Neuron (in vitro differentiated cells): Measurements from ENCODE around the gene TET3.

Experiments used
- H2AFZ ChIP-seq: one replicate; pipeline ENCODE4 v1.6.1; 2013; ENCODE audit warnings: low read depth, mild to moderate bottlenecking, inconsistent platforms, low read length, moderate library complexity
- H3K27me3 ChIP-seq: one replicate; pipeline ENCODE4 v1.6.1; 2013; ENCODE audit warnings: low read length; ENCODE audit not compliant: insufficient read depth
- H3K36me3 ChIP-seq: one replicate; pipeline ENCODE4 v1.6.1; 2013; ENCODE audit warnings: low read length; ENCODE audit not compliant: insufficient read depth
- H3K4me1 ChIP-seq: one replicate; pipeline ENCODE4 v1.6.1; 2013; ENCODE audit warnings: low read length; ENCODE audit not compliant: insufficient read depth
- H3K4me3 ChIP-seq: 2 replicates; pipeline ENCODE4 v1.5.1; 2013; ENCODE audit warnings: mild to moderate bottlenecking, low read length, moderate library complexity
- H3K9me3 ChIP-seq: one replicate; pipeline ENCODE4 v1.6.1; 2013; ENCODE audit warnings: low read length

The TET3 gene

DNA sequence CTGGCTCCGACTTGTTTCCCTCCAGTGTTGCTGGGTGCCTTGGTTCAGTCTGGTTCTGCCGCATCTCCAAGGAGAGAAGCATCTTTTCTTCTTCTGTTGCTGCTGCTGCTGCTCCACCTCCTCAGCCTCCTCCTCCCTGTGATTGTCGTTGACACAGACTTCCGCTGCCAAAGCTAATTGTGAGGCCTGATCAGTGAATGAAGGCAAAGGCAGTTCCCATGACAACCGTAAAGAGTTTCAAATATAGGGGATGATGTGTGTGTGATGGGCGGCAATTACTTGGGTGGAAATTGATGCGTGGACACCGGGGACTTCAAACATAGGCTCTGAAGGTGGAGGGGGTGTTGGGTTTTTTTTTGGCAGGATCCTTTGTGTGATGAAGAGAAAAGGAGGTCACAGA is 13.7 kb downstream of the TET3 start:
- Histone ChIP-seq H3K4me3 (no peak overlapping the region), H2AFZ (no peak overlapping the region), H3K4me1 (peaks cover 55% of the 10 kb centered on the region), H3K27me3 (no peaks in the 10 kb centered on the region), H3K9me3 (no peaks in the 10 kb centered on the region), H3K36me3 (no peaks in the 10 kb centered on the region)

DNA sequence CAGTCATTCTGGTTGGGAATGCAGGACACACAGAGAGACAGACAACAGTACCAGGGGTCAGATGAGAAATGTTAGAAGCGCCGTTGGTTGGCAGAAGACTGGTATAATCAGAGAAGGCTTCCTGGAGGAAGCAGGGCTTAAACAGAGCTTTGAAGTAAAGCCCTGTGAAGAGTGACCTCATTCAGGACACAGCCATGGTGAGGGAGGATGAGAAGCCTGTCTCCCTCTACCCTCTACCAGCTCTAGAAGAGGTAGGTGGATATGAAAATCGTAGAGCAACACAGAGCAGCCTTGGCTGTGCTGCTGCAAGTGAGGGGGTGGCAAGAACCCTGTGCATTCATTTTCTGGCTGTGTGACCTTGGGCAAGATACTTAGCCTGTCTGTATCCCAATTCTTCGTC is 14.2 kb downstream of the TET3 start:
- no peaks in the 10 kb centered on the region for H3K36me3 ChIP-seq
- H3K9me3 ChIP-seq = no peaks in the 10 kb centered on the region
- H3K4me3 ChIP-seq = no peak overlapping the region
- peaks cover 60% of the 10 kb centered on the region for H3K4me1 ChIP-seq
- no peak overlapping the region for H2AFZ ChIP-seq
- no peaks in the 10 kb centered on the region for H3K27me3 ChIP-seq

- Histone ChIP-seq H2AFZ (no peak overlapping the region), H3K36me3 (peaks cover 2% of the 10 kb centered on the region), H3K4me3 (no peak overlapping the region), H3K9me3 (no peaks in the 10 kb centered on the region), H3K4me1 (peaks cover 71% of the 10 kb centered on the region), H3K27me3 (no peaks in the 10 kb centered on the region)
Observed at GRCh38 chr2:73999881-74000597, 15.3 kb downstream of the TET3 start.

- no peaks in the 10 kb centered on the region for H3K27me3 ChIP-seq
Observed at GRCh38 chr2:74000666-74001065, 16.0 kb downstream of the TET3 start.

GRCh38 chr2:74001121-74001520 is 16.4 kb downstream of the TET3 start:
- H2AFZ ChIP-seq = no peak overlapping the region
- no peaks in the 10 kb centered on the region for H3K9me3 ChIP-seq
- peaks cover 12% of the 10 kb centered on the region for H3K36me3 ChIP-seq
- H3K27me3 ChIP-seq = no peaks in the 10 kb centered on the region
- peaks cover 74% of the 10 kb centered on the region for H3K4me1 ChIP-seq
- no peak overlapping the region for H3K4me3 ChIP-seq

More at GRCh38 chr2:74000666-74001065, 16.0 kb downstream of the TET3 start:
- H3K9me3 ChIP-seq = no peaks in the 10 kb centered on the region
- no peak overlapping the region for H2AFZ ChIP-seq
- no peak overlapping the region for H3K4me3 ChIP-seq
- H3K4me1 ChIP-seq = peaks cover 74% of the 10 kb centered on the region
- peaks cover 7% of the 10 kb centered on the region for H3K36me3 ChIP-seq

- no peak overlapping the region for H2AFZ ChIP-seq
- no peaks in the 10 kb centered on the region for H3K27me3 ChIP-seq
- peak overlapping the region; percentile 58 for H3K4me3 ChIP-seq
- H3K9me3 ChIP-seq = no peaks in the 10 kb centered on the region
- H3K36me3 ChIP-seq = peaks cover 12% of the 10 kb centered on the region
- H3K4me1 ChIP-seq = peaks cover 79% of the 10 kb centered on the region
Observed at GRCh38 chr2:74001781-74002504, 17.2 kb downstream of the TET3 start.

GRCh38 chr2:74002505-74003421 is 18.1 kb downstream of the TET3 start:
- Histone ChIP-seq H3K4me1 (peaks cover 74% of the 10 kb centered on the region), H2AFZ (no peak overlapping the region), H3K36me3 (peaks cover 12% of the 10 kb centered on the region), H3K4me3 (peak overlapping the region; percentile 58), H3K27me3 (no peaks in the 10 kb centered on the region), H3K9me3 (no peaks in the 10 kb centered on the region)

DNA sequence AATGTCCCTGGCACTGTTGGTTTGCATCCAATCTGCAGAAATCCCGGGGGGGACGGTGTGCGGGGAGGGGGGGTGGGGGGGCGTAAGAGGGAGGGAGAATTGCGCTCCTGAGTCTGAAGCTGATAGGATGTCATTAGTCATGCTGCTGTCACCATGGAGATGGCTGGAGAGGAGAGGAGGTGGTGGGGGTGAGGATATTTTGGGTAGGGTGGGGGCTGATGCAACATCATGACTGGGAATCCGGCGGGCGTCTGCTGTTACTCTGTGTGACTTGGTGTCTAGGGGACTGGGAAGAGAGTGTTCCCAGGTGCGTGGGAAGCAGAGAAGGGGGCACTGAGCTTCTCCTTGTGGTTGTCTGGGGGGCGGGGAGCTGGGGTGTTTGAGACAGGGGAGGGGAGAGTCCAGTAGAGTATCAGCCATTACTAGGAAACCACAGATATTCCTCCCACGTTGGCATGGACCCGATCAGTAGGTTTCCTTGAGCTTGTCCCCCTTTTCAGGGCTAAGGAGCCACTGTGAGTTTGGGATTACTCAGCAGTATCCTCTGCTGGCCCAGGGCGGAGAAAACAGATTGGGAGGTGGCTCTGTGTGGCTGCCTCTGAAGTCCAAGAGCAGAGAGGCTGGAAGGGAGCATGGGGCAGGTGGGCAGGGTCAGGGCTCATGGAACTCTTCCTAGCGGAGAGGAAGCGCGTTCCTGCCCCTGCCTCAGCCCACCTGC is 18.9 kb downstream of the TET3 start:
- H3K36me3 ChIP-seq = peaks cover 12% of the 10 kb centered on the region
- H3K4me1 ChIP-seq = peaks cover 73% of the 10 kb centered on the region
- H3K4me3 ChIP-seq = peak overlapping the region; percentile 58
- no peaks in the 10 kb centered on the region for H3K9me3 ChIP-seq
- H3K27me3 ChIP-seq = no peaks in the 10 kb centered on the region
- no peak overlapping the region for H2AFZ ChIP-seq

DNA sequence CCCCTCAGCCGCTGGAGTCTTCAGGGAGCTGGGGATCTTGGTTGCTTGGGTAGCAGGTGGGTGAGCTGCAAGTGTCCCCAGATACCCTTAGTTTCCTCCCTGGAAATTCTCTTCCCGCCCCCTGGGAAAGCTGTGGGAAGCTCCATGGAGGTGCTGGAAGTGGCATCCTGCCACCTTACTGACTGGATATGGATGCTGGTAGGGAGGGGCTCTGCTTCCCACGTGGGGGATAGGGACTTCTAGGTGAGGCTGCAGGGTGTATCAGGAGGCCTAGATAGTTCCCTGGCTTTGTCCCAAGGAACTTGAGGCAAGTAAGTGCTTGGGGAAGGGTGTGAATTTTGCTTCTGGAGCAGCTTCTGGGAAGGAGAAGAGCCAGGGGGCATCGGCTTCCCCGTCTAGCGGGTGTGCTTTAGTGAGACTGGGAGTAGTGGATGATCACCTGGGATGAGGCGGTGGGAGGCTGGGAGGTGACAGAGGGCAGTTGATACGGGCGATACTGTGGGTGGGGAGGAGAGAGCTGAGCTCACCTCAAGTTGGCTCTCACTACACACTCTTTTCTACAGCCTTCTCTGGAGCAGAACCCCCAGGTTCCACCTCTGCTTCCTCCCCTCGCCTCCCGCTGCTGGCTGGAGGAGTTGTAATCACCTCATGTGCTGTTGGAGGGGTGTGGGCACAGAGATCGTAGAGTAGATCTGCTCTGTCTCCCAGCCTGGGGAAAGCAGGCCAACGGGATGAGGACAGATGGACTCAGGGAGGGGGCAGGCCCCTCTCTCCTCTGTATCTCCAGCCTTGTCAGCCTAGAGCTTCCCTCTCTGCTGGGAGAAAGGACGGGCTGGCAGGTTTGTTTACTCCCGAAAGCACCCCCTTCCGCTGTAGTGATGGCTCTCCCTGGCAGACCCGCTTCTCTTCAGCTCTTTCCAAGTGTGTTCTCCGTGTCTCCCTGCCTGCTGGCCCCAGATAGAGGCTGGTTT is 19.8 kb downstream of the TET3 start:
- peaks cover 70% of the 10 kb centered on the region for H3K4me1 ChIP-seq
- no peaks in the 10 kb centered on the region for H3K9me3 ChIP-seq
- no peaks in the 10 kb centered on the region for H3K27me3 ChIP-seq
- H2AFZ ChIP-seq = no peak overlapping the region
- peak overlapping the region; percentile 58 for H3K4me3 ChIP-seq
- H3K36me3 ChIP-seq = peaks cover 17% of the 10 kb centered on the region

DNA sequence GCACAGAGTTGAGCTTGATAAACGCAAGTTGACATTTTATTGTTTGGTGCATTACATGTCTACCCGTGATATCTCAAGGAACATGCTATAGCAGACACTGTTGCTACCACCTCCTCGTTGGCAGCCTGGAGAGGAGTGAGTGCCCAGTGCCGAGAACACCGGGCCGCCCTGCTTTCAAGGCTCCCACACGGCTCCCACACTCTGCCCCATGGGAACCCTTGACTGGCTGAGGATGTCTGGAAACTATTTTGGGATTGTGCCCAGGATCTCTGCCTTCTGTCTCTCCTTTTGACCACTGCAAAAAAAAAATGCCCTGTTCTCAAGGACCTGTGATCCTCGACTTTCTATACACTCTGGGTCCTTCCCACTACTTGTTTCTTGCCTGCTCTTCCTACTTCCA is 21.1 kb downstream of the TET3 start:
- Histone ChIP-seq H3K9me3 (no peaks in the 10 kb centered on the region), H3K4me3 (no peak overlapping the region), H3K36me3 (peaks cover 21% of the 10 kb centered on the region), H2AFZ (no peak overlapping the region), H3K4me1 (peaks cover 57% of the 10 kb centered on the region), H3K27me3 (no peaks in the 10 kb centered on the region)

DNA sequence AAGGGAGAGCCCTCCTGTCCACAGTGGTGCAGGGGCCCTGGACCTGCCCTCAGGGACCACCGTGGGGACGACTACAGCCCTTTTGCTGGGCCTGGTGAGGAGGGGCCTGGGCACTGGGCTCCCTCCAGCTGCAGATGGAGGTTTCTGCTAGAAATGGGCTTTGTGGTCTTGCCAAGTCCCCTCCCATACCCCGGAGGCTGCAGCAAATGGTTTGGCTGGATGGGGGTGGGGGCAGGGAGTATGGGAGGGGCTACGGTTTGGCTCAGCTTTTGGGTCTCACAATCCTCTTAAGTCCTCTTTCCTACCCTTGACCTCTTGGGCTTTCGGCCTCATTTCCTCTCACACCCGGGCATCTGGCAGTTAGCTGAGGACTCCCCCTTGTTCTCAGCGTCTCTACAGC is 21.7 kb downstream of the TET3 start:
- H3K4me3 ChIP-seq = no peak overlapping the region
- peaks cover 52% of the 10 kb centered on the region for H3K4me1 ChIP-seq
- no peak overlapping the region for H2AFZ ChIP-seq
- peaks cover 21% of the 10 kb centered on the region for H3K36me3 ChIP-seq
- no peaks in the 10 kb centered on the region for H3K27me3 ChIP-seq
- H3K9me3 ChIP-seq = no peaks in the 10 kb centered on the region

- no peaks in the 10 kb centered on the region for H3K27me3 ChIP-seq
- no peak overlapping the region for H3K4me3 ChIP-seq
- H2AFZ ChIP-seq = no peak overlapping the region
- H3K4me1 ChIP-seq = peaks cover 45% of the 10 kb centered on the region
- H3K9me3 ChIP-seq = no peaks in the 10 kb centered on the region
- peaks cover 22% of the 10 kb centered on the region for H3K36me3 ChIP-seq
Observed at GRCh38 chr2:74007121-74007520, 22.4 kb downstream of the TET3 start.
